Brain microvascular endothelial cell (primary cell): ENCODE results near the gene PDE8A.

Source experiments
- DNase-seq: peaks from one replicate; pipeline ENCODE4 v3.0.0-alpha.2; 2020
- H3K27ac ChIP-seq: fragments of 250-450 bp; sonication (Bioruptor Pico); 2 replicates; pipeline ENCODE4 v1.5.1; 2020; ENCODE audit warnings: mild to moderate bottlenecking, moderate library complexity
- H3K27me3 ChIP-seq: fragments of 250-450 bp; sonication (Bioruptor Pico); replicated peaks from 2 replicates; pipeline ENCODE4 v1.5.1; 2020; ENCODE audit warnings: mild to moderate bottlenecking
- H3K36me3 ChIP-seq: fragments of 250-450 bp; sonication (Bioruptor Pico); replicated peaks from 2 replicates; pipeline ENCODE4 v1.5.1; 2020; ENCODE audit warnings: mild to moderate bottlenecking
- H3K4me3 ChIP-seq: 2 replicates; pipeline ENCODE4 v1.5.1; 2011; ENCODE audit warnings: low read depth, mild to moderate bottlenecking, control low read depth, low read length, moderate library complexity
- in situ Hi-C: cut with HindIII; loops from 2 replicates; pipeline ENCODE4 v1.10.0; 2017; ENCODE audit warnings: low sequenced_read_pairs, low pct_ligation_motif_present
- TF ChIP-seq, protein P1 (sequence below): IDR thresholded peaks from 2 replicates; pipeline ENCODE4 v1.5.1; 2011; ENCODE audit warnings: low read depth, mild to moderate bottlenecking, moderate library complexity, low read length, control low read depth, inconsistent platforms; ENCODE audit errors: missing control alignments

The PDE8A gene

DNA sequence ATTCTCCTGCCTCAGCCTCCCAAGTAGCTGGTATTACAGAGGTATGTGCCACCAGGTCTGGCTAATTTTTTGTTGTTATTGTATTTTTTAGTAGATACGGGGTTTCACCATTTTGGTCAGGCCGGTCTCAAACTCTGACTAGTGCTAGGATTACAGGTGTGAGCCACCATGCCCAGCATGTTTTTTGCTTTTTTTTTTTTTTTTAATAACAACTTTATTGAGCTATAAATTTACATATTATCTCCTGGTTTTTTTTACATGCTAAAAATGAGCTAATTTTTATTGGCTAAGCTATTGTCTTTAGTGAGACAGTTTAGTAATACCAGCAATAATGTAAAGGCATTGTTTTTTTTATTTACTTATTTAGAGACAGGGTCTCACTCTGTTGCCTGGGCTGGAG, 105.2 kb downstream of the PDE8A start:
- in situ Hi-C loops, result no loop called here
- Histone ChIP-seq H3K36me3 (peaks cover 26% of the 10 kb centered on the region), H3K27me3 (no peaks in the 10 kb centered on the region), H3K4me3 (no peak overlapping the region), H3K27ac (no peak overlapping the region)
- no peak for DNase-seq
- TF ChIP-seq, protein P1, sequence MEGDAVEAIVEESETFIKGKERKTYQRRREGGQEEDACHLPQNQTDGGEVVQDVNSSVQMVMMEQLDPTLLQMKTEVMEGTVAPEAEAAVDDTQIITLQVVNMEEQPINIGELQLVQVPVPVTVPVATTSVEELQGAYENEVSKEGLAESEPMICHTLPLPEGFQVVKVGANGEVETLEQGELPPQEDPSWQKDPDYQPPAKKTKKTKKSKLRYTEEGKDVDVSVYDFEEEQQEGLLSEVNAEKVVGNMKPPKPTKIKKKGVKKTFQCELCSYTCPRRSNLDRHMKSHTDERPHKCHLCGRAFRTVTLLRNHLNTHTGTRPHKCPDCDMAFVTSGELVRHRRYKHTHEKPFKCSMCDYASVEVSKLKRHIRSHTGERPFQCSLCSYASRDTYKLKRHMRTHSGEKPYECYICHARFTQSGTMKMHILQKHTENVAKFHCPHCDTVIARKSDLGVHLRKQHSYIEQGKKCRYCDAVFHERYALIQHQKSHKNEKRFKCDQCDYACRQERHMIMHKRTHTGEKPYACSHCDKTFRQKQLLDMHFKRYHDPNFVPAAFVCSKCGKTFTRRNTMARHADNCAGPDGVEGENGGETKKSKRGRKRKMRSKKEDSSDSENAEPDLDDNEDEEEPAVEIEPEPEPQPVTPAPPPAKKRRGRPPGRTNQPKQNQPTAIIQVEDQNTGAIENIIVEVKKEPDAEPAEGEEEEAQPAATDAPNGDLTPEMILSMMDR, result no peak

DNA sequence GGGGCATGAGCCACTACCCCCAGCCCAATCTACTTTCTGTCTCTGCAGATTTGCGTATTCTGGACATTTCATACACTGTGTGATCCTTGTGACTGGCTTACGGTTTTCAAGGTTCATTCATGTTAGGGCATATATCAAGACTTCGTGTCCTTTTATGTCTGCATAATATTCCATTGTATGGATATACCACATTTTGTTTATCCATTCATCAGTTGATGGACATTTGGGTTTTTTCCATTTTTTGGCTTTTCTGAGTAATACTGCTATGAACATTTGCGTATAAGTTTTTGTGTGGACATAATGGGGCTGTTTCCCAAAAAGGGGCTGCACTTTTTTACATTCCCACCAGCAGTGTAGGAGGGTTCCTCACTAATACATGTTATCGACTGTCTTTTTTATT, 106.6 kb downstream of the PDE8A start:
- TF ChIP-seq, protein P1, result no peak
- in situ Hi-C loops, result no loop called here

DNA sequence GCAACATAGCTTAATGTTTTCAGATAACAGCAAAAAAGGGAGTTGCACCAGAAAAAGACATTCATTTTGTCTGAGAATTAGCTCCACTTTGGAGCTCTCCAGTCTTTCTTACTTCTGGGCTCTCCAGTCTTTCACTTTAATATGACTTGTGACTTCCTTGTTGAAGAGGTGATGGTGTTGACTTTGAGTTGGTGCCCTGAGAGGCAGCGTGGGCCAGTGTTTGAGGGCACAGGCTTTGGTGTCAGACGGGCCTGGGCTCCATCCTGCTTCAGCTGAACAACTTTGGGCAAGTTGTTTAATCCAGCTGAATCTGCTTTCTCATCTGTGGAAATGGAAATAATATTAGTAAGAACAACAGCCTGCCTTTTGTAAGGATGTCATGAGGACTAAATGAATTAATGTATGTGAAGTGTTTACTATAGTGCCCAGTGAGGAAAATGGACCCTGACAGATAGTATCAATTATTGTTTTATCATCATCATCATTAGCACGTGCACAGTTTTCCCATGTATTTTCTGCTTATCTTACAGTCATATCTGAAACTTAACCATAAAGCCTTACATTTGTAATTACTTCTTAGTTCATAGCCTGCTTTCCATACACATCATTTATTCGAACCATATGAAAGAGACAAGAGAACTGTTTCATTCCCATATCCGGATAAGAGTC, 108.4 kb downstream of the PDE8A start:
- TF ChIP-seq, protein P1, result no peak
- no peak overlapping the region for H3K4me3 ChIP-seq
- H3K27me3 ChIP-seq, result no peaks in the 10 kb centered on the region
- in situ Hi-C loops, result no loop called here
- DNase-seq, result no peak
- H3K27ac ChIP-seq, result no peak overlapping the region
- H3K36me3 ChIP-seq, result peaks cover 27% of the 10 kb centered on the region

More for the DNA sequence above, 106.6 kb downstream of the PDE8A start:
- Histone ChIP-seq H3K4me3 (no peak overlapping the region), H3K27me3 (no peaks in the 10 kb centered on the region), H3K36me3 (peaks cover 27% of the 10 kb centered on the region), H3K27ac (no peak overlapping the region)
- no peak for DNase-seq

DNA sequence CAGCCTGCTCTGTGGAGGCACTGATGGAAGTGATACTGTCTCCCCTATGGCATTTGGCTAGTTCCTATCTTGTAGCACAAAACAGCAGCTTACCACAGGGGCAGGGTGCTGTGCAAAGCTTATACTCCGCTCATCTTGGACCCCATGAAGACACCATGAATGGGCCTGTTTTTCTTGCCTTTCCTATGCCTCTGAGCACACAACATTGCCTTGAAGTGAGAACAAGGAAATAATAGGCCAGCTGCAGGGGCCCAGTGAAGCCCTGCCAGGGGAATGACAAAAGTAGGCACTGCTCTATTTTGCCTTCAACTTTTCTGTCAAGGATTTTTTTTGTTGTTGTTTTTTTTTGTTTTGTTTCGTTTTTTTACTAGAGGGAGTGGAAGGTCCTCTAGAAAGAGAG, 110.3 kb downstream of the PDE8A start:
- TF ChIP-seq, protein P1, result no peak
- Histone ChIP-seq H3K4me3 (no peak overlapping the region), H3K27ac (no peak overlapping the region), H3K27me3 (no peaks in the 10 kb centered on the region), H3K36me3 (peaks cover 32% of the 10 kb centered on the region)
- DNase-seq, result no peak
- in situ Hi-C loops, result no loop called here

DNA sequence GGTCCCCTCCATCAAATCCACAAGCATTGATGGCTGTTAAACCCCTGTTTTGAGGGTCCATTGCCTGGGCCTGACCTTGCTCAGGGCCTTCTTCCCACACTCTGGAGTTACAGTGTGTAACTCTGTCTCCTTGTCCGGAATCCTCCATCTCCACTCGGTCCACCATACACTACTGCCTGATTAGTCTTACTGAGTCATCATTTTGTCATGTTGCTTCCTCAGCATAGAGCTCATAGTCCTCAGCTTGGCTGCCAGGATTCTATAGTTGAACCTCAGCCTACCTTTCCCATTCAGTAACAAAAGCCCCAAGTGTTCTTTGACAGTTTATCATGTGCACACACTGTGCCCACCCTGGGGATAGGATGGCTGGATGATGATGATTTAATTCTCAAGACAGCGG, 113.0 kb downstream of the PDE8A start:
- peak; percentile 49 for DNase-seq
- Histone ChIP-seq H3K27ac (no peak overlapping the region), H3K27me3 (no peaks in the 10 kb centered on the region), H3K4me3 (no peak overlapping the region), H3K36me3 (peaks cover 31% of the 10 kb centered on the region)
- TF ChIP-seq, protein P1, result no peak
- in situ Hi-C loops, result no loop called here

DNA sequence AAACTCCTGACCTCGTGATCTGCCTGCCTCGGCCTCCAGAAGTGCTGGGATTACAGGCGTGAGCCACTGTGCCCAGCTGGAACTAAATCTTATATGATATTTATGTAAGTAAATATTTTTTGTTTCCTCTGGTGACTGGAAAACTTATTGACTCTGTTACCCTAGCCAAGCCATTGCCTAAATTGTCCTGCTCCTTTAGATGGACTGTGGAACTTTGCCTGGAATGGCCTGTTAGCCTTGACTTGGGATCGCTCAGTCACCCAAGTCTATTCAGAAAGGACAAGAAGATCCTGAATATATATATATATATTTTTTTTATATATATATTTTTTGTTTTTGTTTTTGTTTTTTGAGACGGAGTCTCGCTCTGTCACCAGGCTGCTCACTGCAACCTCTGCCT, 113.9 kb downstream of the PDE8A start:
- TF ChIP-seq, protein P1, result no peak

More for the DNA sequence above, 113.9 kb downstream of the PDE8A start:
- H3K27ac ChIP-seq, result no peak overlapping the region
- H3K27me3 ChIP-seq, result no peaks in the 10 kb centered on the region
- in situ Hi-C loops, result no loop called here
- DNase-seq, result no peak
- no peak overlapping the region for H3K4me3 ChIP-seq
- peaks cover 33% of the 10 kb centered on the region for H3K36me3 ChIP-seq
